B cell (primary cell): Measurements from ENCODE around the gene TMEM14B.

ENCODE experiments used
- EZH2 ChIP-seq: IDR thresholded peaks from 2 replicates; pipeline ENCODE4 v1.6.1; 2012; ENCODE audit warnings: borderline replicate concordance, low read depth, mild to moderate bottlenecking, moderate library complexity, low read length; ENCODE audit not compliant: insufficient read depth, poor library complexity, severe bottlenecking
- TF ChIP-seq, protein P1 (sequence below): fragments of 200-600 bp; IDR thresholded peaks from one replicate; pipeline ENCODE4 v1.8.0; 2022; ENCODE audit warnings: antibody characterized with exemption, mild to moderate bottlenecking

DNA sequence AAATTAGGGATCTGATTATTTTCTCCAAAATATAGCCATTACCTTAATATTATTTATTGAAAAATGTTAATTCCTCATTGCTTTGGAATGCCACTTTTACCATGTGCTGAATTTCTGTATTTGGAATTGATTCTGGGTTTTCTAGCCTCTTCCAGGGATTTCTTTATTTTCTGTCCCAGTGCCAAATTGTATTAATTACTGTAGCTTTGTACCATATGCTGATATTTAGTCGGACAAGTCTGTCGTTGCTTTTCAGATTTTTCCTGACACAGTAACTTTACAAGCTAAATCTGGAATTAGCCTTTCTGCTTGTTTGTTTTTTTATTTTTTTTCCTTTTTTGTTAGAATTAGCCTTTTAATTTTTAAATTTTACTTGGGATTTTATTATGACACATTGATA lies 10.9 kb upstream of the TMEM14B start:
- TF ChIP-seq, protein P1, sequence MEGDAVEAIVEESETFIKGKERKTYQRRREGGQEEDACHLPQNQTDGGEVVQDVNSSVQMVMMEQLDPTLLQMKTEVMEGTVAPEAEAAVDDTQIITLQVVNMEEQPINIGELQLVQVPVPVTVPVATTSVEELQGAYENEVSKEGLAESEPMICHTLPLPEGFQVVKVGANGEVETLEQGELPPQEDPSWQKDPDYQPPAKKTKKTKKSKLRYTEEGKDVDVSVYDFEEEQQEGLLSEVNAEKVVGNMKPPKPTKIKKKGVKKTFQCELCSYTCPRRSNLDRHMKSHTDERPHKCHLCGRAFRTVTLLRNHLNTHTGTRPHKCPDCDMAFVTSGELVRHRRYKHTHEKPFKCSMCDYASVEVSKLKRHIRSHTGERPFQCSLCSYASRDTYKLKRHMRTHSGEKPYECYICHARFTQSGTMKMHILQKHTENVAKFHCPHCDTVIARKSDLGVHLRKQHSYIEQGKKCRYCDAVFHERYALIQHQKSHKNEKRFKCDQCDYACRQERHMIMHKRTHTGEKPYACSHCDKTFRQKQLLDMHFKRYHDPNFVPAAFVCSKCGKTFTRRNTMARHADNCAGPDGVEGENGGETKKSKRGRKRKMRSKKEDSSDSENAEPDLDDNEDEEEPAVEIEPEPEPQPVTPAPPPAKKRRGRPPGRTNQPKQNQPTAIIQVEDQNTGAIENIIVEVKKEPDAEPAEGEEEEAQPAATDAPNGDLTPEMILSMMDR, result no peak
- TF ChIP-seq EZH2, result no peak
